Stimulated activated CD8-positive, alpha-beta memory T cell treated with anti-CD3 and anti-CD28 coated beads, Interleukin-15, amount 100 ng/mL, for 1 hour (primary cell): ENCODE data around the gene GRAPL.
"Not testable (repeated sequence)": the region's sequence is repeated elsewhere in the genome, so short reads cannot be mapped to it uniquely, and the experiment has no call there.

ENCODE experiments used
- DNase-seq: peaks from one replicate; pipeline ENCODE4 v3.0.0-alpha.2; 2020; ENCODE audit warnings: low read depth

The GRAPL gene

DNA sequence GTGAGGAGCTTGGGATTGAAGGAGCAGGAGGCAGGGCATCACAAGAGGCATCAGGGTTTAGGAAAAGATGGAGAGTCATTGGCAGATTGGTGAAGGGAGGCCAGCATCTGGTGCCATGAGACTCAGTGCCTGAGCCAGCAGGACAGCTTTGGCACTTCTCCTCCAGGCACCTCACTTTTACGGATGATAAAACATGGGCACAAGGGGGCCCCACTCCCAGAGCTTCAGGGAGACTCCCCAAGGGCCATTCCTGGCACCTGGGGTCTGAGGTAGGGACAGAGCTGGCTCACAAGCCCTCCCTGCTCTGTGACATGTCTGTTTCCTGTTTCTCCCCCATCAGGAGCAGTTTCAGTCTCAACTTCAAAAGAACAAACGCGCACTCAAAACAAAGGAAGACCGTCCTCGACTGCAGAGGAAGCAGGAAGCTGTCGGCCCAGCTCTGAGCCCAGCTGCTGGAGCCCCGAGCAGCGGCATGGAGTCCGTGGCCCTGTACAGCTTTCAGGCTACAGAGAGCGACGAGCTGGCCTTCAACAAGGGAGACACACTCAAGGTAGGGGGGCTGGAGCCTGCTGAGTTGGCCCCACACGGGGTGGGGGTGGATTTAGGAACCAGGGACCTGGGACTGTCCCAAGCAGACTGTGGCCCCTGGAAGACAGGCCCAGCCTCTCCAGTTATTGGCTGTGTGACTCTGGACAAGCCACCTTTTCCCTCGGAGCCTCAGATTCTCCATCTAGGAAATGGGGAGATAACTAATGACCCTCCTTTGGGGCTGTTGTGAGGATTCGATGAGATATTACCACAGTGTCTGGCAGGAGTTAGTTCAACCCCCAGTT, at the start of gene GRAPL:
Gene GRAPL, plus strand, starts transcription at position 442 of the 833 bp plus-strand sequence. Its CDS starts 31 bp downstream, at position 473.
- DNase-seq: not testable (repeated sequence)

DNA sequence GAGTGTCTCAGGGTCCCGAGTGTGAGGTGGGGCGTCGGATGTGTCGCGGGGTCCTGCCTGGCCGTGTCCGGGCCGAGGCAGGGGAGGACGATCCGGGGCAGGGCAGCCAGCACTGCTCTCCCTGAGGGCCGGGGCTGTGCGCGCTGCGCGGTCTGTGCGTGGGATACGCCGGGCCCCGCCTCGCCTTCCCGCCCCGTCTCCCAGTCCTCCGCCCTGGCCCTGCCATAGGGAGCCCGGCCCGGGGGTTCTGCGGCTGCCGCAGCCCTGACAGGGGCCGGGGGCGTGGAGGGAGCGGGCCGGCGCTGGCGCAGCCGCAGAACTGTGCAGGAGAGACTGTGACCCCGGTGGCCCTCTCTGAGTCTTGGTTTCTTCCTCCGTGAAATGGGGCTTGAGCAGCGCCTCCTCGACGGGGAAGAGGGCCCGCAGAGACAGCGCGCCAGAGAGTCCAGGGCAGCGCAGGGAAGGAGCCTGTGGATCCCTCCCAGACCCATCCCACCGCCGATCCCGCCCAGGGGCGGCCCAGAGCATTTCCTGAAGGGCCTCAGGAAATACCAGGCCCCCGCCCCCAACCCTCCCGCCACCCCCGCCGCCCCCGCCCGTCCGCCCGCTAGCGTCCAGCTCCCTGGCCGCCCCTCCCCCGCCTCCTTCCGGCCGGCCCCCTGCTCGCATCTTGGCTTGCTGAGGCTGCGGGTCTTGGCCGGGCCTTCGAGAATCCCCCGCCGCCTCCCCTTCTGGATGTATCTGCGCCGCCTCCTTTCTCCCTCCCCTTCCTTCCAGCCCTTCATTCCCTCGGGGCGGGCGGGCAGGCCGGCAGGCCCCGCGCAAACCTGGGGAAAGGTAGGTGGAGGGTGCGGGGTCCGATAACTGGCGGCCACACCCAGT, 38.3 kb upstream of the GRAPL start:
- DNase-seq: not testable (repeated sequence)

DNA sequence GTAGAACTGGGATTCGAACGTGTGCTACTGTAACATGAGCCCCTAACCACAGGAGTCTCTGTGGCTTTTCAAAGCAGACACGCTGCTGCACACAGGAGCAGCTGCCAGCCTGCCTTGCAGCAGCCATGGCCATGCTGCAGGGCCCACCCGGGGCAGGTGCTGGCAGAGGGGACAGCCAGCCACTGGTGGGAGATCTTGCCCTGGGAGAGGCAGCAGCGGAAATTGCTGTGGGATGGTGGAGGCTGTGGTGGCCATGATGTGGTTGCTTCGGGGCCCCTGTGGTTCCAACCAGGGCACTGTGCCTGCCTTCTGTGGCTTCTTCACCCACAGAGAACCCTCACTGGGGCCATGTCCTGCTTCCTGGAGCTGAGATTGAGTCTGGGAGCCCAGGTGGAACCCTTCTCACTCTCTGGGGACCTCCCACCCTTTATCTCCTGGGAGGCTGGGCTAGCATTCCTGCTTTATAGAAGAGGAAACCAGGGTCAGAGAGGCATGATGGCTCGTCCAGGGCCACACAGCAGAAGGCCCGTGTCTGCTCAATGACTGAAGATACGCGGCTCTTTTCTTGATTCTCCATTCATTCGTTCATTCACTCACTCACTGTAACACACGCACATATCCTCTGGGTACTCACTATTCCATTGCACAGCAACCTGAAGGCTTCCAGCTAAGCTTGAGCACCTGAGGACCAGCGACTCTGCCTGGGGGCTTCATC, 37.2 kb upstream of the GRAPL start:
- DNase-seq: not testable (repeated sequence)

- not testable (repeated sequence) for DNase-seq
Measured at GRCh38 chr17:19092737-19093683, 34.4 kb upstream of the GRAPL start.

GRCh38 chr17:19093684-19094438, 33.5 kb upstream of the GRAPL start:
- not testable (repeated sequence) for DNase-seq

- DNase-seq: not testable (repeated sequence)
Measured at GRCh38 chr17:19108517-19108916, 18.9 kb upstream of the GRAPL start.

- not testable (repeated sequence) for DNase-seq
Measured at GRCh38 chr17:19110189-19111097, 16.9 kb upstream of the GRAPL start.

GRCh38 chr17:19111111-19111711, 16.2 kb upstream of the GRAPL start:
- DNase-seq: peak; percentile 19

GRCh38 chr17:19111801-19112458, 15.5 kb upstream of the GRAPL start:
- peak; percentile 51 for DNase-seq

DNA sequence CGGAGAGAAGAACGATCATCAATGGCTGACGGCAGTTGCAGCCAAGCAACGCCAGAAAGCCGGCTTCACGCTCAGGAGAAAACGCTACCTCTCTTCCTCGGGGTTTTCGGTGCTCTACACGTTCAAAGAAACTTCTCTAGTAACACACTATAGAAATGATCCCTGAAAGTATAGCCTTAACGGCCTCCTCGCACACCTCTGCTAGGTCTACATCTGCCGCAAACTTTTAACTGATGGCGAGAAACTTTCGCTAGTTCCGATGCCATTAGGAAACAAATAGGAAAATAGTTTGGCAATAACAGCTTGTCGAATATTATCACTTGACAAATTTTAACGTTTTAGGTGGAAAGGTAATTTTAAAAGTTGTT, 14.9 kb upstream of the GRAPL start:
- not testable (repeated sequence) for DNase-seq

- not testable (repeated sequence) for DNase-seq
Measured at GRCh38 chr17:19118695-19119094, 8.7 kb upstream of the GRAPL start.

GRCh38 chr17:19125289-19125688, 2.1 kb upstream of the GRAPL start:
- DNase-seq: not testable (repeated sequence)

DNA sequence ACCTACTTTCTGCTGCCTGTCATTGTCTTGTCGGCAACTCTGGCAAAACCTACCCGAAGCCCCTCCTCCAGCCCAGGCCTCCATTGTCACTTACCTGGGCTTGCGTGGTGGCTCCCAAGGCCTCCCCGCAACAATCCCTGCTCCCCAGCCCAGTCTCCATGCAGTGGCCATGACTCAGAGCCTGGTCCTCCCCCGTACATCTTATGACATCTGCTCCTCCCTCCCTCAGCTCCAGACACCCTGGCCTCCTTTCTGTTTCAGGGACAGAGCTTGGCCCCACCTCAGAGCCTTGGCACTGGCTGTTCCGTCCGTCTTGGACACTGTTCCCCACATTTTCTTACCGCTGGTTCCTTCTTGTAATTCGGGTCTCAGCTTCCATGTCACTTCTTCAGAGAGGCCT, 2.1 kb downstream of the GRAPL start:
- DNase-seq: not testable (repeated sequence)

DNA sequence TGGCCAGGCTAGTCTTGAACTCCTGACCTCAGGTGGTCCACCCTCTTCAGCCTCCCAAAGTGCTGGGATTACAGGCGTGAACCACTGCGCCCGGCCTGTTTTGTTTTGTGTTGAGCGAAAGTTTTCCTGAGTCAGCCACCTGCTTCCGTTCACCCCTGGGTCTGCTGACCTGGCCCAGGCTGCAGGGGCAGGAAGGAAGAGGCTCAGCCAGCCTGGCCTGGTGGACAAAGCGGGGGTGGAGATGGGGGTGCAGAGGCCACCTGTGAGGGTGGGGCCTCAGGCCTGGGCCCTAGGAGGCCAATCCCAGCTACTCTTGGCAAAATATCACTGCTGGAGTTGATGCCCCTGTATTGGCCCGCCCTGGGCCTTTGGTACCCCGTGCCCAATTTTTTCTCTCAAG, 3.7 kb downstream of the GRAPL start:
- not testable (repeated sequence) for DNase-seq

DNA sequence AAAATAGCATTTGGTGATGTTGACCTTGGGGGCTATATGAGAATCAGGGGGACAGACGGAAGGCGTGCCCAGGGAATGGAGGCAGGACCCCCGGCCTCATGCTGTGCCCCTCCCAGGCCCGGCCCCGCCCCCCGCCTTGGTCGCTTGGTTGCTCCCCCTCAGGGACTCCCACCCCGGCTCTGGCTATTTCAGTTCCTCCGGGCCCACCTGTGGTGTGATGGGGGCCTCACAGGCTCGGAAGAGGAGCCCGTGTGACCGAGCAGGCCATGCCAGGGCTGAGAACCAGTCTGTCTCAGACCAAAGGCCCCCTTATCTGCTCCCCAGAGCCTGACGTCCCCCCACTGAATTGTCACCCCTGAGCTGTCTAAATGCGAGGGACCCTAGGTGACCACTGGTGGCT, 4.4 kb downstream of the GRAPL start:
- DNase-seq: not testable (repeated sequence)

DNA sequence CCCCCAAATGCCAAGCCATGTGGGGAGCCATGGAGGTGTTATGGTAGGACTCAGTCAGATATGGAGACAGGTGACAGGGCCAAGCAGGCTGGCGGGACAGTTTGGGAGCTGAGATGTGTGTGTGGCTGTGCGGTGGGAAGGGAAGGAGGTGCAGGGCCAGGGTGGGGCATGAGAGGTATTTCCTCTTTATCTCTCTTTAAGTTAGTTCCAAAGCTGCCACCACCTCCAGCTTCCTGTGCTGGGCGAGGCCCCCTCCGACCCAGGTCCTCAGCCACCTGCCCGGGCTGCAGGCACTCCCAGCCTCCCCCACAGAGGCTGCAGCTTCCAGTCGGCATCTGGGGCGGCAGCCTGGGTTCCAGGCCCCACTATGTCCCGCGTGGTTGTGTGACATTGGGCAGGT, 6.4 kb downstream of the GRAPL start:
- not testable (repeated sequence) for DNase-seq

DNA sequence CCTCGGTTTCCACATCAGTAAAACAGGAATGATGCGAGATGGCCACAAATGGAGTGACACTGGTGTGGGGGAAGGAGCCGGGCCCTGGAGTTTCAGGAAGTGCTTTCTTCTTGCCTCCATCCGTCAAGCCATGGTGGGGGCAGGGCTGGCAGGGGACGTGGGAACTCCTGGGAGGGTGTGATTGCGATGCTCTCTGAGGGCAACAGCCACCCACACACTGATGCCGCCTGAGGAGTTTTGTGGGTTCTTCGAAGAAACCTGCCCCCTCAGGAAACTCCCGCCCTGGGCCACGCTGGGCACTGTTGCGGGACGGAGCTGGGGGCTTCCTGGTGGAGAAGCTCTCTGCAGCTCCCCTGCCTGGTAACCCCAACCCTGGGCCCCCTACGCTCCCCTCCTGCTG, 8.0 kb downstream of the GRAPL start:
- DNase-seq: not testable (repeated sequence)

DNA sequence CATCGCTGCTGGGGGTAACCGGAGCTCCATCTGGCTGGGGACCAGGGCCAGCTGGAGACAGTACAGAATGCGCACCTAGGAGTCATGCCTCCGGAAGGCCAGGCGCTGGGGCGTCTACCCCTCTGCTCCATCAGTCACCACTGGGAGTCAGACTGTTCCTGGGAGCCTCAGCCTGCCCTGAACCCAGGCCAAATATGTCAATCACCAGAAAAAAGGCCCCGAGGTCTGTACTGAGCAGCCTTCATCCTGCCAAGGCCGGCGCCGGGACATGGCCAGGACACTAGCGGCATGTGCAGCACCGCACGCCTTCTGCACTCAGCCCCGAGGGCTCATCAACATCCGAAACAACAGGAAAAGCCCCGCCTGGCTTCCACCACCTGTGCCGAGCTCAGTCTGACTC, 8.7 kb downstream of the GRAPL start:
- DNase-seq: not testable (repeated sequence)
